Activated T-helper 2 cell treated with anti-CD3 and anti-CD28 coated beads, Interferon-gamma antibody, Interleukin-2, Interleukin-4, amounts not matched to agents 10 μg/mL and 5 μg/mL and 100 μg/mL, durations not matched to agents 14 hours and 24 hours and 36 hours (primary cell): ENCODE data around the gene RAPGEF5. TPM values are rescaled to one million over a fixed set of nuclear protein-coding genes. Genes with fewer than 3 reads are reported as not detected.

Experiments
- DNase-seq: peaks from one replicate; pipeline ENCODE4 v3.0.0; 2021; ENCODE audit warnings: low spot score
- H3K27ac Mint-ChIP-seq: one replicate; pipeline ENCODE4 v1.8.0; 2021; ENCODE audit warnings: mixed read lengths
- H3K27me3 Mint-ChIP-seq: one replicate; pipeline ENCODE4 v1.8.0; 2021; ENCODE audit warnings: low read depth, mixed read lengths
- H3K36me3 Mint-ChIP-seq: one replicate; pipeline ENCODE4 v1.8.0; 2021; ENCODE audit warnings: low read depth, mixed read lengths
- H3K4me1 Mint-ChIP-seq: one replicate; pipeline ENCODE4 v1.8.0; 2021; ENCODE audit warnings: low read depth, mixed read lengths
- H3K4me3 Mint-ChIP-seq: one replicate; pipeline ENCODE4 v1.8.0; 2021; ENCODE audit warnings: low read depth, mild to moderate bottlenecking, moderate library complexity, mixed read lengths
- H3K9me3 Mint-ChIP-seq: one replicate; pipeline ENCODE4 v1.8.0; 2021; ENCODE audit warnings: mixed read lengths
- intact Hi-C: fragments of 100-400 bp; cut with micrococcal nuclease; formaldehyde crosslinking; loops from one replicate; pipeline ENCODE4 v1.15.1; 2023
- total RNA-seq: library from RNA; stranded (reverse); gene quantifications from 2 replicates; pipeline ENCODE4 v1.2.3, GENCODE V29; 2022

Gene RAPGEF5
- total RNA-seq, 1 donor from 2014 or later = 0.82 TPM

DNA sequence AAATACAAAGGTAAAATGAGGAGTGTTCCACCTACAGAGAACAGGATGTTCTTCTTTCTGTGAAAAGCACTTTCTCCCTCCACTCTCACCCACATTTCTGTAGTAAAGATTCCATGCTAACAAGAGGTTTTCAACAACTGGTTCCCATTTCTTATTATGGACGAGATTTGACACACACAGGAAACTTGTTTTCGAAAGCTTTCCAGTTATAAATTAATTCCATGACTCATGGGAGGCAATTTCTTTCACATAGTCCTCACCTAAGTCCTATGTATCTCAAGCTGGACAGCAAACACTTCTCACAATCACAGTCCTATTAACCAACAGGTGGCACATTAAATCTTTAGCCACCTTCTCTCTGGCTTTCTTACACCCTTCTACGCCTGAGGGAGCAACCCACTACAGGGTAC, 24.5 kb downstream of the RAPGEF5 start:
- DNase-seq = no peak
- Mint-ChIP-seq H3K4me1 (no peaks in the 10 kb centered on the region), H3K4me3 (no peak overlapping the region), H3K9me3 (no peaks in the 10 kb centered on the region), H3K27ac (no peak overlapping the region), H3K27me3 (peaks cover 15% of the 10 kb centered on the region), H3K36me3 (no peaks in the 10 kb centered on the region)
- intact Hi-C loops = no loop called here

DNA sequence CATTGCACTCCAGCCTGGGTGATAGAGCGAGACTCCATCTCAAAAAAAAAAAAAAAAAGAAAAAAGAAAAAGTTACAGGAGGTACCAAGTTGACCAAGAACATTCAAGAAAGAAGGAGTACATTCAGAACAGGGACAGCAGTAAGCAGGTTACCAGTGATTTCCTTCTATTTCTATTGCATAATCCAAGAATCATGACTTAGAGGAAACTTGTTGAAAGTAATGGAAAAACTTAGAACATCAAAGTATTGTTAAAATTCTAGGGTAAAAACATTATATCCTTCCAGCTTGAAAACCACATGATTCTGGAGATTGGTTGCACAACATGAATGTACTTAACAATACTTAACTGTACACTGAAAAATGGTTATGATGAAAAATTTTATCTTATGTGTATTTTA, 25.2 kb downstream of the RAPGEF5 start:
- no peaks in the 10 kb centered on the region for H3K4me1 Mint-ChIP-seq
- H3K36me3 Mint-ChIP-seq = no peaks in the 10 kb centered on the region
- DNase-seq = no peak
- H3K27ac Mint-ChIP-seq = no peak overlapping the region
- no peaks in the 10 kb centered on the region for H3K9me3 Mint-ChIP-seq
- intact Hi-C loops = no loop called here
- H3K4me3 Mint-ChIP-seq = no peak overlapping the region
- peaks cover 16% of the 10 kb centered on the region for H3K27me3 Mint-ChIP-seq

DNA sequence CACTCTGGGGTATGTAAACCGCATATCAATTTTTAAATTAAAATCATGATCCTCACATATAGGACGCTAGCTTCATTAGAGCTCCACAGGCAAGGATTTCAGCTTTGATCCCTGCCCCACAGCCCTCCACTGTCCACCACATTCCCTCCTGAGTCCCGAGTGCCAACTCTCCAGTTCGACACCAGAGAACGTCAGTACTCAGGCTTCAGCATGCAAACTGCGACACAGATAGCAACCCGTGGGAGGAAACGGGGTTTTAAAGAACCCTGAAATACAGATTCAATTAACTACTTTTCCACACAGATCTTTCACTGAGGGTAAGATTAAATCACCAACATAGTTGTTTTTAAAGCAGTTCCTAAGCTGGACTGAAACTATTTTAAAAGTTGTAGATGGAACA, 26.1 kb downstream of the RAPGEF5 start:
- Mint-ChIP-seq H3K27ac (no peak overlapping the region), H3K9me3 (no peaks in the 10 kb centered on the region), H3K4me1 (no peaks in the 10 kb centered on the region), H3K27me3 (peaks cover 17% of the 10 kb centered on the region), H3K4me3 (no peak overlapping the region), H3K36me3 (no peaks in the 10 kb centered on the region)
- intact Hi-C loops = no loop called here
- no peak for DNase-seq

- H3K9me3 Mint-ChIP-seq = no peaks in the 10 kb centered on the region
- no peak for DNase-seq
- H3K36me3 Mint-ChIP-seq = no peaks in the 10 kb centered on the region
- H3K27me3 Mint-ChIP-seq = peaks cover 21% of the 10 kb centered on the region
- no peak overlapping the region for H3K27ac Mint-ChIP-seq
- H3K4me1 Mint-ChIP-seq = no peaks in the 10 kb centered on the region
- no peak overlapping the region for H3K4me3 Mint-ChIP-seq
- intact Hi-C loops = no loop called here
These were observed 27.0 kb downstream of the RAPGEF5 start for GRCh38 chr7:22329816-22330524.

- Mint-ChIP-seq H3K36me3 (no peaks in the 10 kb centered on the region), H3K4me1 (no peaks in the 10 kb centered on the region), H3K4me3 (no peak overlapping the region), H3K9me3 (no peaks in the 10 kb centered on the region), H3K27me3 (peaks cover 24% of the 10 kb centered on the region), H3K27ac (no peak overlapping the region)
- intact Hi-C loops = no loop called here
- DNase-seq = no peak
These were observed 30.8 kb downstream of the RAPGEF5 start for GRCh38 chr7:22326181-22326580.

DNA sequence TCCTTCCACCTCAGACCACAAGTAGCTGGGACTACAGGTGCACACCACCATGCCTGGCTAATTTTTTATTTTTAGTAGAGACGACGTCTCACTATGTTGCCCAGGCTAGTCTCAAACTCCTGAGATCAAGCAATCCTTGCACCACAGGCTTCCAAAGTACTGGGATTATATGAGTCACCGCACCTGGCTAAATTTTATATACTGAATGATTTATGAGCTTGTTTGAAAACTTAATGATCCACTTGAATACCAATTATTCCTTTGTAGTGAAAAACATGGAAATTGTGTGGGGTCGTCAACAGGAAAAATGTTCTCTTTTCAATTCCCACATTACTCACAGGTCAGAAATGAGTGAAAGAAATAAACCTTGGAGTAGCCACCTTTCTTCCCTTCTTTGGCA, 31.3 kb downstream of the RAPGEF5 start:
- Mint-ChIP-seq H3K36me3 (no peaks in the 10 kb centered on the region), H3K4me1 (no peaks in the 10 kb centered on the region), H3K27ac (no peak overlapping the region), H3K27me3 (peaks cover 22% of the 10 kb centered on the region), H3K4me3 (no peak overlapping the region), H3K9me3 (no peaks in the 10 kb centered on the region)
- intact Hi-C loops = no loop called here
- no peak for DNase-seq

- intact Hi-C loops = no loop called here
- H3K27me3 Mint-ChIP-seq = peaks cover 15% of the 10 kb centered on the region
These were observed 33.2 kb downstream of the RAPGEF5 start for GRCh38 chr7:22323714-22324113.

DNA sequence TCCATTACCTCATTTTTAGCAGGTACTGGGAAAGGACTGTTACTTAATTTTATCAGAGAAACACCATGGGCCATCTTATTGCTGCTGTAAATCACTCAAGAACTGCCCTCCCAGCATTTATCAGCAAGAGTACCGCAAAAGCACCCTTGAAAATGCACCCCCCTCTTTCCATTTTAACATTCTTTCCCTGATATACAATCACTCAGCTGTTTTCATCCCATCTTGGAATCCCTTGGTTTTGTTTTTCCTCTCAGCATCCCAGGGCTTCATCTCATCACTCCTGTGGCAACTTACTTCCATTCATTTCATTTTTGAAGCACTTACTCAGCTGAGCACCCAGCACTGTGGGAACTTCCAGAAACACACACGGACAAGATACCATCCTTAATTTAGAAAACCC, 36.5 kb downstream of the RAPGEF5 start:
- peaks cover 10% of the 10 kb centered on the region for H3K27me3 Mint-ChIP-seq
- H3K27ac Mint-ChIP-seq = no peak overlapping the region
- no peaks in the 10 kb centered on the region for H3K4me1 Mint-ChIP-seq
- intact Hi-C loops = no loop called here
- H3K36me3 Mint-ChIP-seq = no peaks in the 10 kb centered on the region
- DNase-seq = no peak
- H3K9me3 Mint-ChIP-seq = no peaks in the 10 kb centered on the region
- no peak overlapping the region for H3K4me3 Mint-ChIP-seq

More at GRCh38 chr7:22323714-22324113, 33.2 kb downstream of the RAPGEF5 start:
- DNase-seq = no peak
- Mint-ChIP-seq H3K9me3 (no peaks in the 10 kb centered on the region), H3K4me1 (no peaks in the 10 kb centered on the region), H3K4me3 (no peak overlapping the region), H3K27ac (no peak overlapping the region), H3K36me3 (no peaks in the 10 kb centered on the region)

GRCh38 chr7:22319424-22320403, 37.2 kb downstream of the RAPGEF5 start:
- Mint-ChIP-seq H3K36me3 (no peaks in the 10 kb centered on the region), H3K9me3 (no peaks in the 10 kb centered on the region), H3K27ac (no peak overlapping the region), H3K4me3 (no peak overlapping the region), H3K27me3 (peaks cover 6% of the 10 kb centered on the region), H3K4me1 (no peaks in the 10 kb centered on the region)
- no peak for DNase-seq
- intact Hi-C loops = no loop called here

GRCh38 chr7:22318376-22318775, 38.6 kb downstream of the RAPGEF5 start:
- H3K36me3 Mint-ChIP-seq = no peaks in the 10 kb centered on the region
- H3K27ac Mint-ChIP-seq = no peak overlapping the region
- intact Hi-C loops = no loop called here
- DNase-seq = no peak
- H3K9me3 Mint-ChIP-seq = no peaks in the 10 kb centered on the region
- peaks cover 13% of the 10 kb centered on the region for H3K27me3 Mint-ChIP-seq
- no peaks in the 10 kb centered on the region for H3K4me1 Mint-ChIP-seq
- H3K4me3 Mint-ChIP-seq = no peak overlapping the region

- Mint-ChIP-seq H3K4me3 (no peak overlapping the region), H3K4me1 (no peaks in the 10 kb centered on the region), H3K27ac (no peak overlapping the region), H3K36me3 (no peaks in the 10 kb centered on the region), H3K9me3 (no peaks in the 10 kb centered on the region), H3K27me3 (peaks cover 16% of the 10 kb centered on the region)
- no peak for DNase-seq
- intact Hi-C loops = no loop called here
These were observed 39.3 kb downstream of the RAPGEF5 start for GRCh38 chr7:22317632-22318031.

- Mint-ChIP-seq H3K36me3 (no peaks in the 10 kb centered on the region), H3K4me3 (no peak overlapping the region), H3K9me3 (no peaks in the 10 kb centered on the region), H3K27me3 (peaks cover 16% of the 10 kb centered on the region), H3K27ac (no peak overlapping the region), H3K4me1 (no peaks in the 10 kb centered on the region)
- intact Hi-C loops = no loop called here
- DNase-seq = no peak
These were observed 40.0 kb downstream of the RAPGEF5 start for GRCh38 chr7:22316914-22317313.

DNA sequence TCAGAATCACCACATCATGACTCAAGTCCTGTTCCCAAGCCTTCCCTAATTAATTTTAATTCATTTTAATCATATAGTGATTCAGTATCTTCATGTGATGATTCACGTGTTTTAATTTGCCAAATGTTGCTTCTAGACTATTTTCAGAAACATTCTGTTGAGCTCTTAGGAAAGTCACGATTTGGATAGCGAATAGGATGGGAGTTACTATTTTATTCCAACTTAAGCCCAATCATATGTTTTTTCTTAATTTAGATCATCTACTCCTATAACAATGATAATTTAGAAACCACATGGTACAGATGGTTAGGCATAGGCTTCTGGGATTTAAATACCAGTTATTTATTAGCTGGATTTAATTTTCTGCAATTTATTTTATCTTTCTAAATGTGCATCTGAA, 49.1 kb downstream of the RAPGEF5 start:
- Mint-ChIP-seq H3K36me3 (no peaks in the 10 kb centered on the region), H3K9me3 (no peaks in the 10 kb centered on the region), H3K4me1 (no peaks in the 10 kb centered on the region), H3K27me3 (peaks cover 14% of the 10 kb centered on the region), H3K4me3 (no peak overlapping the region), H3K27ac (no peak overlapping the region)
- DNase-seq = no peak
- intact Hi-C loops = no loop called here
